Activated CD8-positive, alpha-beta T cell treated with anti-CD3 and anti-CD28 coated beads, Interleukin-2, amount 10 ng/mL, durations not matched to agents 7 days and 5 days (primary cell): ENCODE measurements around the gene LRP1-AS. TPM values are rescaled to one million over a fixed set of nuclear protein-coding genes. Genes with fewer than 3 reads are reported as not detected.

Experiments used
- microRNA-seq: library from miRNA; unstranded; fragments of <30 nt; microRNA quantifications from one replicate; pipeline ENCODE4 v1.2.0, GENCODE V29; 2022
- total RNA-seq, 2 experiments: library from RNA; stranded (reverse); gene quantifications; one replicate each; pipeline ENCODE4 v1.2.3, GENCODE V29; 2021

LRP1-AS gene
- total RNA-seq, 2 experiments from 2014 or later = not detected

Small RNAs within 50 kb of the gene (microRNA-seq; reads per million reads assigned to microRNA genes)
- not detected for gene MIR1228

Other genes with a start within 250 kb of the LRP1-AS start
- gene SDR9C7, start 213.2 kb downstream of the LRP1-AS start, total RNA-seq = not detected
- under 1 TPM; 0.18 to 0.37 TPM for gene RDH16, start 190.0 kb downstream of the LRP1-AS start, total RNA-seq
- gene ZBTB39, start 141.1 kb downstream of the LRP1-AS start, total RNA-seq = 1 to 10 TPM; 7.7 to 8.2 TPM
- gene TAC3, start 131.1 kb downstream of the LRP1-AS start, total RNA-seq = not detected
- gene MYO1A, start 97.5 kb downstream of the LRP1-AS start, total RNA-seq = 1 to 10 TPM; 1.3 to 1.4 TPM
- gene NEMP1, start 68.8 kb downstream of the LRP1-AS start, total RNA-seq = 10 to 100 TPM; 56.4 to 56.9 TPM
- gene NAB2, start 58.5 kb downstream of the LRP1-AS start, total RNA-seq = 10 to 100 TPM; 12.9 to 13.7 TPM
- 100 to 1,000 TPM; 189 TPM for gene STAT6, start 36.3 kb downstream of the LRP1-AS start, total RNA-seq
- under 1 TPM; 0.39 to 0.40 TPM for gene LRP1, start 19.1 kb downstream of the LRP1-AS start, total RNA-seq
- under 1 TPM; 0.39 to 0.40 TPM for gene NXPH4, start 69.2 kb upstream of the LRP1-AS start, total RNA-seq
- gene SHMT2, start 82.1 kb upstream of the LRP1-AS start, total RNA-seq = 100 to 1,000 TPM; 194 to 208 TPM
- 1 to 10 TPM; 7.5 to 9.9 TPM for gene STAC3, start 103.6 kb upstream of the LRP1-AS start, total RNA-seq